PC-3 (cell line): ENCODE data around the gene AFF3. TPM values are rescaled to one million over a fixed set of nuclear protein-coding genes. Genes with fewer than 3 reads are reported as not detected.

Source experiments
- ATAC-seq: fragments of 200-7000 bp; cut with Tn5 transposase; 2 replicates; pipeline ENCODE4 v1.9.1; 2020; ENCODE audit warnings: mild to moderate bottlenecking, moderate library complexity
- BruUV-seq: library from RNA; stranded (reverse); fragments of 400-500 nt; replicated peaks from 2 replicates; lab custom pipeline; 2021; lab: Mats Ljungman, UMichigan
- CTCF ChIA-PET: fragments of 300-600 bp; sonication (Branson Sonifier 250); formaldehyde crosslinking; loops from one replicate; lab custom pipeline; 2022; ENCODE audit warnings: antibody characterized with exemption; lab: Charles Lee
- POLR2A ChIA-PET: fragments of 300-600 bp; sonication (Branson Sonifier 250); formaldehyde crosslinking; loops from one replicate; lab custom pipeline; 2022; ENCODE audit warnings: antibody characterized with exemption; ENCODE audit not compliant: unreplicated experiment; lab: Charles Lee
- DNase-seq: peaks from one replicate; pipeline ENCODE4 v3.0.0-alpha.2; 2015
- H2AFZ ChIP-seq: fragments of 300-600 bp; sonication (generic); 2 replicates; pipeline ENCODE4 v1.6.0; 2016; ENCODE audit warnings: antibody characterized with exemption, low read length
- H3F3A ChIP-seq: fragments of 300-600 bp; sonication (generic); one replicate; pipeline ENCODE4 v1.6.0; 2017; ENCODE audit warnings: antibody characterized with exemption, low read length, control low read depth, mild to moderate bottlenecking; ENCODE audit not compliant: unreplicated experiment
- H3K27ac ChIP-seq: fragments of 300-600 bp; sonication (generic); 2 replicates; pipeline ENCODE4 v1.5.1; 2016; ENCODE audit warnings: mild to moderate bottlenecking, low read length
- H3K27me3 ChIP-seq: fragments of 300-600 bp; sonication (generic); 2 replicates; pipeline ENCODE4 v1.6.1; 2016; ENCODE audit warnings: low read length, mixed read lengths
- H3K36me3 ChIP-seq: fragments of 300-600 bp; sonication (generic); 2 replicates; pipeline ENCODE4 v1.6.1; 2016; ENCODE audit warnings: low read depth, mixed run types, low read length, mixed read lengths
- H3K4me1 ChIP-seq: fragments of 300-600 bp; sonication (generic); 2 replicates; pipeline ENCODE4 v1.5.1; 2016; ENCODE audit warnings: low read length; ENCODE audit not compliant: insufficient read depth
- H3K4me2 ChIP-seq: fragments of 300-600 bp; sonication (generic); 2 replicates; pipeline ENCODE4 v1.6.0; 2016; ENCODE audit warnings: low read length
- H3K4me3 ChIP-seq: fragments of 300-600 bp; sonication (generic); 2 replicates; pipeline ENCODE4 v1.5.1; 2016; ENCODE audit warnings: mild to moderate bottlenecking, low read length, mixed read lengths
- H3K79me2 ChIP-seq: fragments of 300-600 bp; sonication (generic); 2 replicates; pipeline ENCODE4 v1.6.1; 2017; ENCODE audit warnings: low read length, mixed read lengths
- H3K9ac ChIP-seq: fragments of 300-600 bp; sonication (generic); 2 replicates; pipeline ENCODE4 v1.6.0; 2016; ENCODE audit warnings: mild to moderate bottlenecking, low read length
- H3K9me2 ChIP-seq: fragments of 300-600 bp; sonication (generic); replicated peaks from 2 replicates; pipeline ENCODE4 v1.6.1; 2016; ENCODE audit warnings: mixed run types, low read length, mixed read lengths
- H3K9me3 ChIP-seq: fragments of 300-600 bp; sonication (generic); 2 replicates; pipeline ENCODE4 v1.6.1; 2016; ENCODE audit warnings: low read length, mixed read lengths
- H4K20me1 ChIP-seq: fragments of 300-600 bp; sonication (generic); 2 replicates; pipeline ENCODE4 v1.6.1; 2016; ENCODE audit warnings: low read length, mixed read lengths
- CTCF ChIP-seq: fragments of 300-600 bp; sonication (generic); conservative IDR thresholded peaks from 2 replicates; pipeline ENCODE4 v1.5.1; 2017; ENCODE audit warnings: antibody characterized with exemption, low read depth, mild to moderate bottlenecking, low read length
- EZH2 ChIP-seq: fragments of 300-600 bp; sonication (generic); IDR thresholded peaks from one replicate; pipeline ENCODE4 v1.6.1; 2017; ENCODE audit warnings: antibody characterized with exemption, mild to moderate bottlenecking, low read length; ENCODE audit not compliant: unreplicated experiment
- EZH2phosphoT487 ChIP-seq: fragments of 300-600 bp; sonication (generic); IDR thresholded peaks from 2 replicates; pipeline ENCODE4 v1.6.1; 2018; ENCODE audit warnings: mild to moderate bottlenecking, antibody characterized with exemption, low read length, borderline replicate concordance
- intact Hi-C: fragments of 100-400 bp; cut with micrococcal nuclease; formaldehyde crosslinking; loops from 2 replicates; pipeline ENCODE4 v1.9.0; 2023
- total RNA-seq: library from RNA; depleted of rRNA; stranded (reverse); fragments of >200 nt; gene quantifications from 2 replicates; pipeline ENCODE4 v1.2.3, GENCODE V29; 2014

The AFF3 gene
- total RNA-seq, 1 experiment from 2014 or later = 0.04 TPM

GRCh38 chr2:99753505-99753904 is 388.9 kb downstream of the AFF3 start:
- H3F3A ChIP-seq = no peaks in the 10 kb centered on the region
- peaks cover 8% of the 10 kb centered on the region; the same call in 1 of the 2 replicates for H3K4me1 ChIP-seq
- H3K4me3 ChIP-seq = no peak overlapping the region
- no peaks in the 10 kb centered on the region for H3K79me2 ChIP-seq
- H3K36me3 ChIP-seq = no peaks in the 10 kb centered on the region
- ChIA-PET POLR2A (no interaction called here), CTCF (no interaction called here)
- H3K9me3 ChIP-seq = no peaks in the 10 kb centered on the region
- BruUV-seq = no TSS peak
- H3K27ac ChIP-seq = no peak overlapping the region
- no peaks in the 10 kb centered on the region for H4K20me1 ChIP-seq
- H3K9ac ChIP-seq = no peak overlapping the region
- no peak for ATAC-seq
- no peak for DNase-seq
- intact Hi-C loops = no loop called here
- no peak overlapping the region for H2AFZ ChIP-seq
- H3K27me3 ChIP-seq = no peaks in the 10 kb centered on the region
- TF ChIP-seq CTCF (no peak), EZH2phosphoT487 (no peak), EZH2 (no peak)
- H3K4me2 ChIP-seq = no peak overlapping the region
- H3K9me2 ChIP-seq = no peaks in the 10 kb centered on the region

GRCh38 chr2:99748344-99748743 is 394.0 kb downstream of the AFF3 start:
- no peaks in the 10 kb centered on the region for H3K9me2 ChIP-seq
- no peaks in the 10 kb centered on the region for H4K20me1 ChIP-seq
- ChIA-PET CTCF (no interaction called here), POLR2A (no interaction called here)
- H3K4me3 ChIP-seq = no peak overlapping the region
- no peak for TF ChIP-seq CTCF
- no peak for TF ChIP-seq EZH2
- no peak for TF ChIP-seq EZH2phosphoT487
- H3K27me3 ChIP-seq = no peaks in the 10 kb centered on the region
- H3K27ac ChIP-seq = no peak overlapping the region
- peak; percentile 18 for DNase-seq
- H3K4me2 ChIP-seq = no peak overlapping the region
- no peaks in the 10 kb centered on the region for H3K36me3 ChIP-seq
- H3K9ac ChIP-seq = no peak overlapping the region
- no peak overlapping the region for H2AFZ ChIP-seq
- no peaks in the 10 kb centered on the region for H3K79me2 ChIP-seq
- no TSS peak for BruUV-seq
- H3F3A ChIP-seq = no peaks in the 10 kb centered on the region
- no peak for ATAC-seq
- intact Hi-C loops = no loop called here
- no peaks in the 10 kb centered on the region for H3K9me3 ChIP-seq
- H3K4me1 ChIP-seq = peaks cover 4% of the 10 kb centered on the region; the same call in 1 of the 2 replicates

GRCh38 chr2:99747842-99748241 is 394.5 kb downstream of the AFF3 start:
- no peak for TF ChIP-seq CTCF
- no peak for TF ChIP-seq EZH2phosphoT487
- no peak for TF ChIP-seq EZH2

More at GRCh38 chr2:99747842-99748241, 394.5 kb downstream of the AFF3 start:
- intact Hi-C loops = no loop called here
- Histone ChIP-seq H3K4me1 (peaks cover 4% of the 10 kb centered on the region; the same call in 1 of the 2 replicates), H3K4me3 (no peak overlapping the region), H3K9ac (no peak overlapping the region), H4K20me1 (no peaks in the 10 kb centered on the region), H3K4me2 (no peak overlapping the region), H3F3A (no peaks in the 10 kb centered on the region), H2AFZ (no peak overlapping the region), H3K9me2 (no peaks in the 10 kb centered on the region), H3K27ac (no peak overlapping the region), H3K27me3 (no peaks in the 10 kb centered on the region), H3K79me2 (no peaks in the 10 kb centered on the region), H3K36me3 (no peaks in the 10 kb centered on the region), H3K9me3 (no peaks in the 10 kb centered on the region)
- ChIA-PET CTCF (no interaction called here), POLR2A (no interaction called here)
- BruUV-seq = no TSS peak
- ATAC-seq (no peak), DNase-seq (no peak)
